Mucosa of rectum (tissue), 2 donors: ENCODE measurements around the gene ARMC3.

Experiments
- H3K27ac ChIP-seq, 2 donors: one replicate each; pipeline ENCODE4 v1.7.0; 2013; ENCODE audit warnings: inconsistent platforms in 2 of 2, low read depth in 2 of 2, low read length in 2 of 2
- H3K27me3 ChIP-seq, 2 donors: one replicate each; pipeline ENCODE4 v1.7.0; 2013; ENCODE audit warnings: low read length in 2 of 2; ENCODE audit not compliant: control insufficient read depth in 2 of 2, insufficient read depth in 2 of 2
- H3K36me3 ChIP-seq, 2 donors: one replicate each; pipeline ENCODE4 v1.7.0; 2013; ENCODE audit warnings: low read length in 2 of 2; ENCODE audit not compliant: control insufficient read depth in 2 of 2, insufficient read depth in 2 of 2
- H3K4me1 ChIP-seq, 2 donors: one replicate each; pipeline ENCODE4 v1.7.0; 2013; ENCODE audit warnings: low read length in 2 of 2, mild to moderate bottlenecking in 1 of 2; ENCODE audit not compliant: control insufficient read depth in 2 of 2, insufficient read depth in 2 of 2
- H3K4me3 ChIP-seq, 2 donors: one replicate each; pipeline ENCODE4 v1.7.0; 2013; ENCODE audit warnings: low read length in 2 of 2
- H3K9ac ChIP-seq, 2 donors: one replicate each; pipeline ENCODE4 v1.7.0; 2013; ENCODE audit warnings: low read length in 2 of 2, low read depth in 1 of 2, mild to moderate bottlenecking in 1 of 2
- H3K9me3 ChIP-seq, 2 donors: one replicate each; pipeline ENCODE4 v1.7.0; 2013; ENCODE audit warnings: low read length in 2 of 2; ENCODE audit not compliant: control insufficient read depth in 2 of 2
- donor health status: healthy.
- donor health status: Normal muscosa, but diverticular disease.

The ARMC3 gene

DNA sequence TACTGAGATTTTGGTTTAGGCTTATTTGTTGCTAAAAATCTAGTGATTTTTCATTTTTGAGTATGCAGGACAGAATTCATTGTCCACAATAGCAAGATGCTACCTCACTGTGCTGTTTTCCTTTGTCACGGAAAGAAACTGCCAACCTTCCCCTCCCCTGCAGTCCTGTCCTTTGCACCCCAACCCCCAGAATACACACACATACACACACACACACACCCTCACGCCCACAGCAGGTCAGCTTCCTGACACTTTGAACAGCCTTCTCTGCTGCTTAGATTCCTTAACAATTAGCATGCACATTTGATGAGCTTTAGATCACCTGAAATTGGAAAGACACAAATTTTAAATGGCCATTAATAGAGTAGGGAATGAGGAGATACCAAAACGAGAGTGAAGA, 32.1 kb downstream of the ARMC3 start:
- Histone ChIP-seq H3K27ac (no peak overlapping the region), H3K4me1 (no peaks in the 10 kb centered on the region), H3K4me3 (no peak overlapping the region), H3K9ac (no peak overlapping the region), H3K27me3 (no peaks in the 10 kb centered on the region), H3K9me3 (peaks cover 0 to 3% of the 10 kb centered on the region in 2 donors), H3K36me3 (no peaks in the 10 kb centered on the region)

- H3K27ac ChIP-seq, result no peak overlapping the region
- no peak overlapping the region for H3K9ac ChIP-seq
- no peaks in the 10 kb centered on the region for H3K4me1 ChIP-seq
- peaks cover 0 to 3% of the 10 kb centered on the region in 2 donors for H3K9me3 ChIP-seq
- no peak overlapping the region for H3K4me3 ChIP-seq
- no peaks in the 10 kb centered on the region for H3K36me3 ChIP-seq
- no peaks in the 10 kb centered on the region for H3K27me3 ChIP-seq
Measured at GRCh38 chr10:22962817-22963216, 35.0 kb downstream of the ARMC3 start.

- Histone ChIP-seq H3K9ac (no peak overlapping the region), H3K36me3 (no peaks in the 10 kb centered on the region), H3K27ac (no peak overlapping the region), H3K9me3 (no peaks in the 10 kb centered on the region), H3K27me3 (no peaks in the 10 kb centered on the region), H3K4me1 (no peaks in the 10 kb centered on the region), H3K4me3 (no peak overlapping the region)
Measured at GRCh38 chr10:22969704-22970103, 41.9 kb downstream of the ARMC3 start.

DNA sequence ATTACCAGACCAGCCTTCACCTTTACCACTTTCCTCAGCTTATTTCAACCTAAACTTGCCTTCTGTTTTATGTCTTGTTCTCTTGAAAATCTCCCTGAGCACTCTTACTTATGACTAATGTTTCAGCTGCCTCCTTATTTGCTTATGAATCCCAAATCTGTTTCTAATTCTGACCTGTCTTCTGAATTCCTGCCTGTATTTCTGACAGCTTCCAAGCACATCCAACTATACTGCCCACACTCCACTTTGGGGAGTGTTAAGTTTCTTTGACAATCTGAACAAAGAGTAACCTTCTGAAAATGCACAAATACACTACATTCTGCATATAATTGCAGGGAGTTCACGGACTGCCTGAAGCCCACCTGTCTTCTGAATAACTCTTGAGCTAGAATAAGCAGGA, 48.7 kb downstream of the ARMC3 start:
- no peaks in the 10 kb centered on the region for H3K27me3 ChIP-seq
- no peak overlapping the region for H3K4me3 ChIP-seq
- no peaks in the 10 kb centered on the region for H3K36me3 ChIP-seq
- no peaks in the 10 kb centered on the region for H3K9me3 ChIP-seq
- H3K27ac ChIP-seq, result no peak overlapping the region
- H3K9ac ChIP-seq, result no peak overlapping the region
- H3K4me1 ChIP-seq, result no peaks in the 10 kb centered on the region

GRCh38 chr10:22977751-22978150, 49.9 kb downstream of the ARMC3 start:
- no peak overlapping the region for H3K27ac ChIP-seq
- H3K27me3 ChIP-seq, result no peaks in the 10 kb centered on the region
- no peaks in the 10 kb centered on the region for H3K9me3 ChIP-seq
- H3K9ac ChIP-seq, result no peak overlapping the region
- no peaks in the 10 kb centered on the region for H3K36me3 ChIP-seq
- H3K4me1 ChIP-seq, result no peaks in the 10 kb centered on the region
- no peak overlapping the region for H3K4me3 ChIP-seq

DNA sequence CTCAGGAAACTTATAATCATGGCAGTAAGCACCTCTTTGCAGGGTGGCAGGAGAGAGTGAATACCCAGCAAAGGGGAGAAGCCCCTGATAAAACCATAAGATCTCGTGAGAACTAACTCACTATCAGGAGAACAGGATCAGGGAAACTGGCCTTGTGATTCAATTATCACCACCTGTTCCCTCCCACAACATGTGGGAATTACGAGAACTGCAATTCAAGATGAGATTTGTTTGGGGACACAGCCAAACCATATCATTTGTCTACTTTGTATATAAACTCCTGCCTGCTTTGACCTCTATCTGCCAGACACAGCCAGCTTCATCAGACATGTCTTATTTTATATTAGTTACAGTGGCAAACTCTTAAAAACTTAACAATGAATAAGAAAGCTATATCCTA, 50.4 kb downstream of the ARMC3 start:
- Histone ChIP-seq H3K27ac (no peak overlapping the region), H3K27me3 (no peaks in the 10 kb centered on the region), H3K4me1 (no peaks in the 10 kb centered on the region), H3K4me3 (no peak overlapping the region), H3K36me3 (no peaks in the 10 kb centered on the region), H3K9me3 (no peaks in the 10 kb centered on the region), H3K9ac (no peak overlapping the region)

DNA sequence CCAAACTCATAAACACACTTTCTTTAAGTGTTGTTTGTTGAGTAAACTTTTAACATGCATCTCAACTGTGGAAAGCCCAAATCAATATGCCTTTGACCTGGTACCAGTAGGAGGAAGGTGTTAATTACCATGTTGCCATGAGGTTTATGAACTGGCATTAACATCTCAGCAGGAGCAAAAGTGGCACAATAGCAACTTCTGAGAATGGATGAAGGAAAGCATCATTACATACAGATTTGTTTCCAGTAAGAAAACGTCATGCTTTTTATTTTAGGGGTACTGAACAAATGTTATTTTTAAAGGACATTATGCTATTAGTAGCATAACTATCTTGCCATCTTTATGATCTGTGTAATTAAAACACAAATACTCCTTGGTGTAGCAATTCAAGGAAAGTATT, 51.1 kb downstream of the ARMC3 start:
- H3K9ac ChIP-seq, result no peak overlapping the region
- H3K27me3 ChIP-seq, result no peaks in the 10 kb centered on the region
- H3K4me1 ChIP-seq, result no peaks in the 10 kb centered on the region
- no peak overlapping the region for H3K27ac ChIP-seq
- H3K36me3 ChIP-seq, result no peaks in the 10 kb centered on the region
- no peak overlapping the region for H3K4me3 ChIP-seq
- H3K9me3 ChIP-seq, result no peaks in the 10 kb centered on the region

GRCh38 chr10:22980822-22981221, 53.0 kb downstream of the ARMC3 start:
- H3K27ac ChIP-seq, result no peak overlapping the region
- no peaks in the 10 kb centered on the region for H3K9me3 ChIP-seq
- no peaks in the 10 kb centered on the region for H3K4me1 ChIP-seq
- H3K27me3 ChIP-seq, result no peaks in the 10 kb centered on the region
- H3K9ac ChIP-seq, result no peak overlapping the region
- H3K36me3 ChIP-seq, result no peaks in the 10 kb centered on the region
- H3K4me3 ChIP-seq, result no peak overlapping the region

GRCh38 chr10:22984066-22984465, 56.2 kb downstream of the ARMC3 start:
- H3K27ac ChIP-seq, result no peak overlapping the region
- H3K36me3 ChIP-seq, result no peaks in the 10 kb centered on the region
- H3K4me1 ChIP-seq, result no peaks in the 10 kb centered on the region

GRCh38 chr10:22986771-22987542, 59.1 kb downstream of the ARMC3 start:
- Histone ChIP-seq H3K4me1 (no peaks in the 10 kb centered on the region), H3K27me3 (no peaks in the 10 kb centered on the region), H3K9me3 (no peaks in the 10 kb centered on the region), H3K4me3 (no peak overlapping the region), H3K36me3 (no peaks in the 10 kb centered on the region), H3K9ac (no peak overlapping the region), H3K27ac (no peak overlapping the region)

More at GRCh38 chr10:22984066-22984465, 56.2 kb downstream of the ARMC3 start:
- Histone ChIP-seq H3K9ac (no peak overlapping the region), H3K4me3 (no peak overlapping the region), H3K27me3 (no peaks in the 10 kb centered on the region), H3K9me3 (no peaks in the 10 kb centered on the region)
